ENCODE data around the gene CDH8. TPM values are rescaled to one million over a fixed set of nuclear protein-coding genes. Genes with fewer than 3 reads are reported as not detected.

Gene CDH8
- total RNA-seq, 2 experiments from 2014 or later = not detected

DNA sequence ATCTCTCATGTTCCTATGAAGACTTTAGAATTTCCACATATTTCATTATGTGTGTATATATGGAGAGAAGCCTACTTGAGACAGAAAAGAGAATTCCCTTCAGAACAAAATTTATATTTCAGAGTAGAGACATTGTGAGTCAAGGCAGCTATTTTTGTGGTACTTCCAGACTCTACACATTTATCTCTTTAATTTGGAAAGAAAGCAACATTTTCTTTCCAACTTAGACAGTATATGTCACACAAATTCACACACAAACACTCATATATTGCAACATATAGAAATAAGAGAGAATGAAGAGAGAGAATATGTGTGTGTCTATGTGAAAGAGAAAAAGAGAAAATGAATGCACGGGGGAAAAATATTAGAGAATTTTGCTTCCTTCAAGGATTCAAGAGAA lies 158.8 kb downstream of the CDH8 start:
- H3K4me1 ChIP-seq (ENCODE audit: insufficient read depth, low read length, poor library complexity, severe bottlenecking) = no peaks in the 10 kb centered on the region
- H3K9me3 ChIP-seq (ENCODE audit: low read length) = no peaks in the 10 kb centered on the region
- intact Hi-C loops (cut with micrococcal nuclease; ENCODE audit: unreplicated experiment) = no loop called here
- ChIA-PET POLR2A (no interaction called here), CTCF (ENCODE audit: unreplicated experiment) (no interaction called here)
- no peak for DNase-seq (ENCODE audit: low spot score)
- TF ChIP-seq EZH2phosphoT487 (IDR thresholded peaks at IDR 0.05; ENCODE audit: borderline replicate concordance, low read depth, low read length) = no peak
- TF ChIP-seq, protein P1, sequence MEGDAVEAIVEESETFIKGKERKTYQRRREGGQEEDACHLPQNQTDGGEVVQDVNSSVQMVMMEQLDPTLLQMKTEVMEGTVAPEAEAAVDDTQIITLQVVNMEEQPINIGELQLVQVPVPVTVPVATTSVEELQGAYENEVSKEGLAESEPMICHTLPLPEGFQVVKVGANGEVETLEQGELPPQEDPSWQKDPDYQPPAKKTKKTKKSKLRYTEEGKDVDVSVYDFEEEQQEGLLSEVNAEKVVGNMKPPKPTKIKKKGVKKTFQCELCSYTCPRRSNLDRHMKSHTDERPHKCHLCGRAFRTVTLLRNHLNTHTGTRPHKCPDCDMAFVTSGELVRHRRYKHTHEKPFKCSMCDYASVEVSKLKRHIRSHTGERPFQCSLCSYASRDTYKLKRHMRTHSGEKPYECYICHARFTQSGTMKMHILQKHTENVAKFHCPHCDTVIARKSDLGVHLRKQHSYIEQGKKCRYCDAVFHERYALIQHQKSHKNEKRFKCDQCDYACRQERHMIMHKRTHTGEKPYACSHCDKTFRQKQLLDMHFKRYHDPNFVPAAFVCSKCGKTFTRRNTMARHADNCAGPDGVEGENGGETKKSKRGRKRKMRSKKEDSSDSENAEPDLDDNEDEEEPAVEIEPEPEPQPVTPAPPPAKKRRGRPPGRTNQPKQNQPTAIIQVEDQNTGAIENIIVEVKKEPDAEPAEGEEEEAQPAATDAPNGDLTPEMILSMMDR (conservative IDR thresholded peaks at IDR 0.05; ENCODE audit: low read length) = no peak
- no peak overlapping the region for H3K4me3 ChIP-seq (ENCODE audit: low read depth, low read length, poor library complexity, severe bottlenecking)
- H3K27ac ChIP-seq (ENCODE audit: low read depth, low read length, poor library complexity, severe bottlenecking) = no peak overlapping the region
- no peaks in the 10 kb centered on the region for H3K9me2 ChIP-seq (ENCODE audit: insufficient read depth, low read length)
- H3K4me2 ChIP-seq (ENCODE audit: low read length) = no peak overlapping the region
- no peaks in the 10 kb centered on the region for H3K79me2 ChIP-seq (ENCODE audit: insufficient read depth, low read depth, low read length)
- no peak overlapping the region for H2AFZ ChIP-seq (ENCODE audit: low read length)
- no TSS peak for BruUV-seq (replicated peaks)
- H3K36me3 ChIP-seq (ENCODE audit: insufficient read depth, low read length) = no peaks in the 10 kb centered on the region
- no peaks in the 10 kb centered on the region for H4K20me1 ChIP-seq (ENCODE audit: insufficient read depth, low read length)

GRCh38 chr16:61872778-61873119 lies 163.5 kb downstream of the CDH8 start:
- Histone ChIP-seq H3K4me1 (ENCODE audit: insufficient read depth, low read length, poor library complexity, severe bottlenecking) (no peaks in the 10 kb centered on the region), H3K4me2 (ENCODE audit: low read length) (no peak overlapping the region), H3K27ac (ENCODE audit: low read depth, low read length, poor library complexity, severe bottlenecking) (no peak overlapping the region), H3K9me3 (ENCODE audit: low read length) (no peaks in the 10 kb centered on the region), H3K9me2 (ENCODE audit: insufficient read depth, low read length) (no peaks in the 10 kb centered on the region), H2AFZ (ENCODE audit: low read length) (no peak overlapping the region), H3K36me3 (ENCODE audit: insufficient read depth, low read length) (no peaks in the 10 kb centered on the region), H3K4me3 (ENCODE audit: low read depth, low read length, poor library complexity, severe bottlenecking) (no peak overlapping the region), H3K79me2 (ENCODE audit: insufficient read depth, low read depth, low read length) (no peaks in the 10 kb centered on the region), H4K20me1 (ENCODE audit: insufficient read depth, low read length) (no peaks in the 10 kb centered on the region)
- TF ChIP-seq, protein P1 (conservative IDR thresholded peaks at IDR 0.05; ENCODE audit: low read length) = no peak
- no peak for TF ChIP-seq EZH2phosphoT487 (IDR thresholded peaks at IDR 0.05; ENCODE audit: borderline replicate concordance, low read depth, low read length)
- ChIA-PET POLR2A (interaction anchor here (1.2 kb wide), 1 partner anchor 12 kb away, joined by 3 read pairs; no protein-coding TSS in a partner anchor), CTCF (ENCODE audit: unreplicated experiment) (no interaction called here)
- intact Hi-C loops (cut with micrococcal nuclease; ENCODE audit: unreplicated experiment) = no loop called here
- DNase-seq (ENCODE audit: low spot score) = no peak
- no TSS peak for BruUV-seq (replicated peaks)

- Histone ChIP-seq H3K4me2 (ENCODE audit: low read length) (no peak overlapping the region), H3K9me3 (ENCODE audit: low read length) (no peaks in the 10 kb centered on the region), H3K36me3 (ENCODE audit: insufficient read depth, low read length) (no peaks in the 10 kb centered on the region), H4K20me1 (ENCODE audit: insufficient read depth, low read length) (no peaks in the 10 kb centered on the region), H3K4me1 (ENCODE audit: insufficient read depth, low read length, poor library complexity, severe bottlenecking) (no peaks in the 10 kb centered on the region), H3K79me2 (ENCODE audit: insufficient read depth, low read depth, low read length) (no peaks in the 10 kb centered on the region), H3K4me3 (ENCODE audit: low read depth, low read length, poor library complexity, severe bottlenecking) (no peak overlapping the region), H2AFZ (ENCODE audit: low read length) (no peak overlapping the region), H3K9me2 (ENCODE audit: insufficient read depth, low read length) (no peaks in the 10 kb centered on the region), H3K27ac (ENCODE audit: low read depth, low read length, poor library complexity, severe bottlenecking) (no peak overlapping the region)
- CTCF ChIA-PET (ENCODE audit: unreplicated experiment) = no interaction called here
- DNase-seq (ENCODE audit: low spot score) = no peak
- intact Hi-C loops (cut with micrococcal nuclease; ENCODE audit: unreplicated experiment) = no loop called here
- POLR2A ChIA-PET = interaction anchor here (0.6 to 1.2 kb wide), 4 partner anchors 11 to 1707 kb away, joined by 3 read pairs; no protein-coding TSS in a partner anchor
- no TSS peak for BruUV-seq (replicated peaks)
- TF ChIP-seq, protein P1 (conservative IDR thresholded peaks at IDR 0.05; ENCODE audit: low read length) = no peak
- TF ChIP-seq EZH2phosphoT487 (IDR thresholded peaks at IDR 0.05; ENCODE audit: borderline replicate concordance, low read depth, low read length) = no peak
Observed at GRCh38 chr16:61871837-61872777, 164.1 kb downstream of the CDH8 start.
